ENCODE results near the gene HTR1E.

The HTR1E gene

GRCh38 chr6:86949771-86950170, 12.4 kb downstream of the HTR1E start:
- ChIA-PET POLR2A (no interaction called here), CTCF (no interaction called here)
- TF ChIP-seq CTCF (IDR thresholded peaks at IDR 0.05; ENCODE audit: insufficient read depth, low read length, missing control alignments), result no peak
- no peak for DNase-seq (ENCODE audit: low read depth, low spot score)
- H3K4me3 ChIP-seq (ENCODE audit: low read depth, low read length), result no peak overlapping the region

- TF ChIP-seq CTCF (IDR thresholded peaks at IDR 0.05; ENCODE audit: insufficient read depth, low read length, missing control alignments), result no peak
- DNase-seq (ENCODE audit: low read depth, low spot score), result no peak
- POLR2A ChIA-PET, result no interaction called here
- CTCF ChIA-PET, result no interaction called here
- no peak overlapping the region for H3K4me3 ChIP-seq (ENCODE audit: low read depth, low read length)
These were observed 15.7 kb downstream of the HTR1E start for GRCh38 chr6:86952991-86953390.

GRCh38 chr6:86959656-86960055, 22.3 kb downstream of the HTR1E start:
- H3K4me3 ChIP-seq (ENCODE audit: low read depth, low read length), result no peak overlapping the region
- CTCF ChIA-PET, result no interaction called here
- POLR2A ChIA-PET, result no interaction called here
- TF ChIP-seq CTCF (IDR thresholded peaks at IDR 0.05; ENCODE audit: insufficient read depth, low read length, missing control alignments), result no peak
- DNase-seq (ENCODE audit: low read depth, low spot score), result no peak

GRCh38 chr6:86961455-86962200, 24.3 kb downstream of the HTR1E start:
- no peak for TF ChIP-seq CTCF (IDR thresholded peaks at IDR 0.05; ENCODE audit: insufficient read depth, low read length, missing control alignments)
- no peak overlapping the region for H3K4me3 ChIP-seq (ENCODE audit: low read depth, low read length)
- CTCF ChIA-PET, result no interaction called here
- DNase-seq (ENCODE audit: low read depth, low spot score), result no peak
- POLR2A ChIA-PET, result no interaction called here

- POLR2A ChIA-PET, result no interaction called here
- CTCF ChIA-PET, result no interaction called here
- TF ChIP-seq CTCF (IDR thresholded peaks at IDR 0.05; ENCODE audit: insufficient read depth, low read length, missing control alignments), result no peak
- no peak overlapping the region for H3K4me3 ChIP-seq (ENCODE audit: low read depth, low read length)
- no peak for DNase-seq (ENCODE audit: low read depth, low spot score)
These were observed 26.0 kb downstream of the HTR1E start for GRCh38 chr6:86963352-86963751.

- CTCF ChIA-PET, result no interaction called here
- no peak overlapping the region for H3K4me3 ChIP-seq (ENCODE audit: low read depth, low read length)
- POLR2A ChIA-PET, result no interaction called here
- DNase-seq (ENCODE audit: low read depth, low spot score), result no peak
- TF ChIP-seq CTCF (IDR thresholded peaks at IDR 0.05; ENCODE audit: insufficient read depth, low read length, missing control alignments), result no peak
These were observed 26.8 kb downstream of the HTR1E start for GRCh38 chr6:86964029-86964579.
